Astrocyte of the cerebellum (primary cell): Measurements from ENCODE around the gene RAD51B.

Source experiments
- DNase-seq: peaks from one replicate; pipeline ENCODE4 v3.0.0-alpha.2; 2011; ENCODE audit warnings: low read depth
- H3K4me3 ChIP-seq: 2 replicates; pipeline ENCODE4 v1.5.1; 2011; ENCODE audit warnings: mild to moderate bottlenecking, low read depth, low read length, moderate library complexity
- CTCF ChIP-seq: IDR thresholded peaks from 2 replicates; pipeline ENCODE4 v1.5.1; 2012; ENCODE audit warnings: low read length, low read depth, moderate library complexity, mild to moderate bottlenecking; ENCODE audit errors: missing control alignments
- in situ Hi-C: cut with HindIII; loops from 2 replicates; pipeline ENCODE4 v1.10.0; 2017; ENCODE audit warnings: low sequenced_read_pairs

Gene RAD51B

GRCh38 chr14:68775614-68776126 is 956.1 kb downstream of the RAD51B start:
- in situ Hi-C loops: no loop called here
- no peak for TF ChIP-seq CTCF
- H3K4me3 ChIP-seq: no peak overlapping the region
- DNase-seq: no peak

GRCh38 chr14:68777644-68778043 is 958.1 kb downstream of the RAD51B start:
- DNase-seq: no peak
- in situ Hi-C loops: no loop called here
- no peak overlapping the region for H3K4me3 ChIP-seq
- no peak for TF ChIP-seq CTCF
